Stimulated activated naive CD8-positive, alpha-beta T cell treated with anti-CD3 and anti-CD28 coated beads, Interleukin-15, Interleukin-2, amounts not matched to agents 100 ng/mL and 50 ng/mL, for 24 hours (primary cell): Measurements from ENCODE around the gene ITPRID1.

ENCODE experiments used
- H3K27ac Mint-ChIP-seq: one replicate; pipeline ENCODE4 v1.8.0; 2021; ENCODE audit warnings: mild to moderate bottlenecking, mixed read lengths
- H3K27me3 Mint-ChIP-seq: one replicate; pipeline ENCODE4 v1.8.0; 2021; ENCODE audit warnings: mixed read lengths
- H3K36me3 Mint-ChIP-seq: one replicate; pipeline ENCODE4 v1.8.0; 2021; ENCODE audit warnings: low read depth, mixed read lengths
- H3K4me1 Mint-ChIP-seq: one replicate; pipeline ENCODE4 v1.8.0; 2021; ENCODE audit warnings: low read depth, mixed read lengths
- H3K4me3 Mint-ChIP-seq: one replicate; pipeline ENCODE4 v1.8.0; 2021; ENCODE audit warnings: mild to moderate bottlenecking, mixed read lengths
- H3K9me3 Mint-ChIP-seq: one replicate; pipeline ENCODE4 v1.8.0; 2021; ENCODE audit warnings: mixed read lengths

ITPRID1 gene

DNA sequence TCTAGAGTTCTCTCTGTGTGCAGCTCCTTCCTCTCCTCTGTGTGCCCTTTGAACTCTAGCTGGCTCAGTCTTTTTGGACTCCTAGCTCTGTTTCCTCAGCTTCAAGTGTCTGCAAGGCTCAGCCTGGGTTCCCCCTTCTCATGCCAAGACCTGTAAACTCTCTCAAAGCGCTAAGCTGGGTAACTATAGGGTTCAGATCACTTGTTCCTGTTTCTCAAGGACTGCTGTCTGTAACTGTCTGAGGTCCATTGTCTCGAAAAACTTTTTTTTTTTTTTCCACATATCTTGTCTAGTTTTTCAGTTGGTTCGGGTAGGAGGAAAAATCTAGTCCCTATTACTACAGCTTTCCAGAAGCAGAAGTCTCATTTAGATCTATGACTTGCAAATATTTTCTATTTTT is 126.5 kb downstream of the ITPRID1 start:
- Mint-ChIP-seq H3K36me3 (no peaks in the 10 kb centered on the region), H3K27me3 (no peaks in the 10 kb centered on the region), H3K27ac (no peak overlapping the region), H3K4me3 (no peak overlapping the region), H3K9me3 (no peaks in the 10 kb centered on the region), H3K4me1 (no peaks in the 10 kb centered on the region)

DNA sequence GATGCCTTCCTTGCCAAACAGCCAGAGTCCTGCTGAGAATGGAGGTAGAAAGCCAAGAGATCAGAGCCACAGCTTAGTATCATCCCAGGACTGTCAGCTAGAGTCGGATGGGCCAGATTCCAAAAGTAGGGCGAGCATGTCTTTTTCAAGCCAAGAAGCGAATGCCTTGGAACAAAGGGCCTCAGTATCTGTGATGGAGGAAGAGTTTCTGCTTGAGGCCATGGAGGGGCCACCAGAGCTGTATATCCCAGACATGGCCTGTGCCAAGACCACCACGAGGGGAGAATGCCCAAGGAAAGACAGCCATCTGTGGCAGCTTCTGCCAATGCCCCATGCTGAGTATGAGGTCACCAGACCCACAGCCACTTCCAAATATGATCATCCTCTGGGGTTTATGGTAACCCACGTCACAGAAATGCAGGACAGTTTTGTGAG is 128.8 kb downstream of the ITPRID1 start:
- Mint-ChIP-seq H3K4me3 (no peak overlapping the region), H3K27ac (no peak overlapping the region), H3K27me3 (no peaks in the 10 kb centered on the region), H3K36me3 (no peaks in the 10 kb centered on the region), H3K4me1 (no peaks in the 10 kb centered on the region), H3K9me3 (no peaks in the 10 kb centered on the region)

DNA sequence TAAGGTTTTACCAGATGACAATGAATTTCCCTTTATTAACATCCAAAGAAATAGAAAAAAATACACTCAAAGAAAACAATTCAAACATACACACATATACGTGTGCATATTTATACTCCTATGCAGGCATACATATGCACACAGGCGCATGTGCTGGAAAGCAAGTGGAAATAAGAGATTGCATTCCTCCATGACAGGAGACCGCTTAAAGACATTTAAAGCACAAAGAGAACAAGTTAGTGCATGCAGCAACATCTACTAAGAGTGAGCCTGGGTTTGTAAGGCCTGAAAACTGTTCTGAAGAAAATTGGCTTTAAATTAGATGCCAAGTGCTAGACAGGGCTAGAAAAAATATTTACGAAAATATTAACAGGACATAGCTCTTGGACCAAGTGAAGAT is 133.1 kb downstream of the ITPRID1 start:
- Mint-ChIP-seq H3K4me3 (no peak overlapping the region), H3K27me3 (no peaks in the 10 kb centered on the region), H3K36me3 (no peaks in the 10 kb centered on the region), H3K27ac (no peak overlapping the region), H3K9me3 (no peaks in the 10 kb centered on the region), H3K4me1 (no peaks in the 10 kb centered on the region)

DNA sequence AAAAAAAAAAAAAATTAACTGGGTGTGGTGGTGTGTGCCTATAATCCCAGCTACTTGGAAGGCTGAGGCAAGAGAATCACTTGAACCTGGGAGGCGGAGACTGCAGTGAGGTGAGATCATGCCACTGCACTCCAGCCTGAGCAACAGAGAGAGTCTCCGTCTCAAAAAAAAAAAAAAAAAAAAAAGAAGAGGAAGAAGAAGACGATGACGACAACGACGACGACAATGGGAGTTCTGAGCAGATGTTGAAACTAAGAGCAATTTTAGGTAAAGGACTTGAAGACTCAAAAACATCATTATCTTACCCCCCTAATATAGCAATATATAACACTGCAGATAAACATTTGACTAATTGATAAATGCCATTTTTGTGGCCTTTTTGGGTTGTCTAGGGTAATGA is 133.6 kb downstream of the ITPRID1 start:
- H3K36me3 Mint-ChIP-seq, result no peaks in the 10 kb centered on the region
- no peak overlapping the region for H3K27ac Mint-ChIP-seq
- H3K9me3 Mint-ChIP-seq, result no peaks in the 10 kb centered on the region
- H3K4me1 Mint-ChIP-seq, result no peaks in the 10 kb centered on the region
- H3K27me3 Mint-ChIP-seq, result no peaks in the 10 kb centered on the region
- H3K4me3 Mint-ChIP-seq, result no peak overlapping the region

DNA sequence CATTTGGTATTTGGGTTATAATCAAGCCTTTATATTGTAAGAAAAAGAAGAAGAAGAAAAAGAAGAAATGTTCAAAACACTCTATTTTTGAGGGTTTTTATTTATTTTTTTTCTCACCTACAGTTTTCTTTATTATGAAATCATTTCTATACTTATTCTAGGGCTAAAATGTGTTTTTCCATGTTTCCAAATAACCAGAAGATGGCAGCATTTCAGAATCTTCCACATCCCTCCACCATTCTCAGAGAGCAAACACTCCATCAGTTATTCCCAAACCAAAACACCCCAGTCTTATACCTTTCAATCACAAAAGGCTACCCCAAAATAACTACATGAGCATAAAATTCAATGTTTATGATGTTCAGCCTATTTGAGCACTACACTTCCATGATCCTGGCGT is 134.4 kb downstream of the ITPRID1 start:
- Mint-ChIP-seq H3K27me3 (no peaks in the 10 kb centered on the region), H3K36me3 (no peaks in the 10 kb centered on the region), H3K9me3 (no peaks in the 10 kb centered on the region), H3K4me1 (no peaks in the 10 kb centered on the region), H3K27ac (no peak overlapping the region), H3K4me3 (no peak overlapping the region)

DNA sequence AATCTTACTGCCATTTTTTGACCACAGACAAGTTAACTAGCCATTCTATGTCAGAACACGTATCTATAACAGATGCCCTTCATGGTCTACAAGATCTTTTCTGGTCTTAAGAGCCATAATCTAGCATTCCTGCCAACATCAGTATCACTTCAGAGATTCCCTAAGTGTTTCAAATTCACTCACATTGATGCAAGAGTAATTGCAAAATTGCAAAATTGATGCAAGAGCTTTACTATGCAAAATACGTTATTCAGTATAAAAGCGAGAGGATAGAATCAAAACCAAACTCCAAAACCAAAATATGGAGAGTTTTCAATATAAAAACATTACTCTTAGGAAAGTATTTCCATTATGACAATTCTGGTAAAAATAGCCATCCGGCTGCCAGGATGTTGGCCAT is 135.0 kb downstream of the ITPRID1 start:
- H3K27ac Mint-ChIP-seq, result no peak overlapping the region
- no peak overlapping the region for H3K4me3 Mint-ChIP-seq
- no peaks in the 10 kb centered on the region for H3K9me3 Mint-ChIP-seq
- H3K4me1 Mint-ChIP-seq, result no peaks in the 10 kb centered on the region
- no peaks in the 10 kb centered on the region for H3K27me3 Mint-ChIP-seq
- H3K36me3 Mint-ChIP-seq, result no peaks in the 10 kb centered on the region

DNA sequence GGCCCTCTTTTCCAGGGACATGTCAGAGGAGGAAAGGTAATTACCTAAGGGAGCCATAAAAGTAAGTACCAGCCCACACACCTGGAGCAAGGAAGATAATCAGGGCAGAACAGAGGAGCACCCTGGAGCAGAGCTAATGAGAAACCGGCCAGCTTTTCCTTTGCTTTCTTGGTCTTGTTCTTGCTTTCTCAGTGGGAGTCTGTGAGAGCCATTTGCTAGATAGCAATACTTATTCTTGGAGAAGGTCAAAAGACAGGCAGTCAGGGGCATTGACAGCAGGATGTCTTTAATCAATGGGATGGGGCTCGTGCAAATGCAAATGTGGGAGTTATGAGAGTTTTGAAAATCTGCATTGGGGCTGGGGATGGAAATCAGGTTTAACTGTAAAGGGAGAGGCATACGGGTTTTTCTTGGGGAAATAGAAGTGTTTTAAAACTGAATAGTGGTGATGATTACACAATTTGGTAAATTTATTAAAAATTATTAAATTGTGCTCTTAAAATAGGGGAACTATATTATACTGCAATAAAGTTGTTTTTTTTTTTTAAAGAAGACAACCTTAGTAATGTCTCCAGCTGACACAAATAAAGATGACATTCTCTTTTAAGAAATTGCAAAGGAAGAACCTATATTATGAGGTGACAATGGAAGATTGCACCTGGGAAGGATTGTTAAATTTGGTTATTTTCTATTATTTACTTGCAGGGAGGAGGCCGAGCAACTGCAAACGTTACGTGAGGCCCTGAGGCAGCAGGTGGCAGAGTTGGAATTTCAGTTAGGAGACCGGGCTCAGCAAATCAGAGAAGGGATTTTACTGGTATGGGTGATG is 137.6 kb downstream of the ITPRID1 start:
- H3K36me3 Mint-ChIP-seq, result no peaks in the 10 kb centered on the region
- no peaks in the 10 kb centered on the region for H3K4me1 Mint-ChIP-seq
- H3K9me3 Mint-ChIP-seq, result peaks cover 5% of the 10 kb centered on the region
- H3K27ac Mint-ChIP-seq, result no peak overlapping the region
- no peak overlapping the region for H3K4me3 Mint-ChIP-seq
- no peaks in the 10 kb centered on the region for H3K27me3 Mint-ChIP-seq

DNA sequence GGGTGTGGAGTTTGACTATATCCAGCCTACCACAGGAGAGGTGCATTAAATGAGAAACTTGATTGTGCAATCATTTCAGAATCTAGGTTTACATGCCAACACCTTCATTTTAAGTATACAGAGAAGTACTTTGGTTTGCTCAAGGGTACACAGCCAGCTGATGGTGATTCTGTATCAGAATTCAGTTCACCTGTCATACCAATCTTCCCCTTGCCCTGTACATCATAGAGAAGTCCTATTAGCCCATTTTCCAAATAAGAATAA is 138.1 kb downstream of the ITPRID1 start:
- Mint-ChIP-seq H3K9me3 (peaks cover 5% of the 10 kb centered on the region), H3K4me1 (no peaks in the 10 kb centered on the region), H3K27ac (no peak overlapping the region), H3K4me3 (no peak overlapping the region), H3K27me3 (no peaks in the 10 kb centered on the region), H3K36me3 (no peaks in the 10 kb centered on the region)

DNA sequence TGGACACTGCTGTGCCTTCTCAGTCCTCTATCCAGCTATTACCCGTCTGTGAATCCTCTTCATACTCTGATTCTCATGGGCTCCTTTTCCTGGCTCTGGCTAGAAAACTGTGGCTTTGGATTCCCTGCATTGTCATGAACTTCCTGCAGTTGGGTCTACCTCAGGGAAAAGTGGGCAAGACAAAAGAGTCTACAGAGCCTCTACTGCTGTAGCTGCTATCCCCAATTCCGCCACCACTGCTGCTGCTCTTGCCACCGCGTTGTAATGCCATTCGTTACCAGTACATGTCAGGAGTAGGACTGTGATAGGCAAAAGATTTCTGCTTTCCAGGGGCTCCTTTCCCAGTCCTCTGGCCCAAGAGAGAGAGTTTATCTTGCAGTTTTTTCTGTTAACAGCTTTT is 149.2 kb downstream of the ITPRID1 start:
- Mint-ChIP-seq H3K36me3 (no peaks in the 10 kb centered on the region), H3K9me3 (peaks cover 9% of the 10 kb centered on the region), H3K4me3 (no peak overlapping the region), H3K27ac (no peak overlapping the region), H3K4me1 (no peaks in the 10 kb centered on the region), H3K27me3 (no peaks in the 10 kb centered on the region)

DNA sequence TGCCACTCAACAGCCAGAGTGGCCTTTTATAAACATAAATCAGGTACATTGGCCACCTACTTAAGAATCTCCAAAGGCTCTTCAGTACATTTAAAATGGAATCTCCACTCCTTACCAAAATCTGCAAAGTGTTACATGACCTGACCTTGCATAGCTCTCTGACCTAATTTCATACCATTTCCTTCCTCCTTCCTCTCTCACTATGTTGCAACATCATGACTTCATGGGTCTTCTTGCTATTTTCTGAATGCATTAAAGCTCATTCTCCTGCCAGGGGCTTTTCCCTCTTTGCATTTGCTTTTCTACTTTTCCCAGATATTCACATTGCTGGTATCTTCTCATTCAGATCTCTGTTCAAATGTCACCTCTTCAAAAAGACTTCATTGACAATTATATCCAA is 151.0 kb downstream of the ITPRID1 start:
- Mint-ChIP-seq H3K27ac (no peak overlapping the region), H3K27me3 (no peaks in the 10 kb centered on the region), H3K4me1 (no peaks in the 10 kb centered on the region), H3K36me3 (no peaks in the 10 kb centered on the region), H3K4me3 (no peak overlapping the region), H3K9me3 (peaks cover 9% of the 10 kb centered on the region)

DNA sequence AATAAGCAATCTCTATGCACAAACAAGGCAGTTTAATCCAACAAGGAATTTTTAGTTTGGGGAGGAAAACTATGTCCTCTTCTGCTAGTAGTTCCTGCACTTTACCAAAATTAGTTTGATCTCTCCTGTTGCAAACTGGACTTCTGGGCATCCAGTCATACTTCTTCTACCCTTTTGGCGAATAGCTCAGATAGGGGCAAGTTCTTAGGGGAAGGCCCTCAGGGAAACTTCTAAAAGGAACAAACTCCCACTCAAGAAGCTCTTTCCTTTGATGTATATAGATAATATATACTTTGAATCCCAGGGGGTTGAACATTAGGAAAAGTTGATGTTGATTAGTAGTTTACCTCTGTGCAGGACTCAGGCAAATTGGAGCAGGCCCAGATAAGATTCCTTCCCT is 151.7 kb downstream of the ITPRID1 start:
- Mint-ChIP-seq H3K27me3 (no peaks in the 10 kb centered on the region), H3K4me3 (no peak overlapping the region), H3K9me3 (peaks cover 8% of the 10 kb centered on the region), H3K27ac (no peak overlapping the region), H3K4me1 (no peaks in the 10 kb centered on the region), H3K36me3 (no peaks in the 10 kb centered on the region)

DNA sequence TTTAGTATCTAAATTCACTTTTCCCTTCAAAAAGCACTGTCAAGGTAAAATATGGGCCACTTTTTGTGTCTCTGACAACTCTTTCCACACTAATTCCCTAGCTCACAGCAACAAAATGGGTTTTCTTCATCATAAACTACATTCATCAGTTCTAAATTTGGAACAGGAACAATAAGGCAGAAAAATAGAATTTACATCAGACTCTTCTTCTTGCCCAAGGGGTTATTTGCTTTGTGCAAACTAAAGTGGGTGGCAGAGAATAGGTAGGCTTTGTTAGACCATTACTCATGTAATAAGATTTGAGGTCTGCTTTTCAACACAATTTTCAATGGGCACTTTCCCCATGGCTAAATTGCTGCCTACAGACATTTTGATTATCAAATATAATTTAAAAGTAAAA is 155.6 kb downstream of the ITPRID1 start:
- H3K4me1 Mint-ChIP-seq, result no peaks in the 10 kb centered on the region
- H3K27ac Mint-ChIP-seq, result no peak overlapping the region
- H3K36me3 Mint-ChIP-seq, result no peaks in the 10 kb centered on the region
- peaks cover 3% of the 10 kb centered on the region for H3K27me3 Mint-ChIP-seq
- no peak overlapping the region for H3K4me3 Mint-ChIP-seq
- no peaks in the 10 kb centered on the region for H3K9me3 Mint-ChIP-seq

DNA sequence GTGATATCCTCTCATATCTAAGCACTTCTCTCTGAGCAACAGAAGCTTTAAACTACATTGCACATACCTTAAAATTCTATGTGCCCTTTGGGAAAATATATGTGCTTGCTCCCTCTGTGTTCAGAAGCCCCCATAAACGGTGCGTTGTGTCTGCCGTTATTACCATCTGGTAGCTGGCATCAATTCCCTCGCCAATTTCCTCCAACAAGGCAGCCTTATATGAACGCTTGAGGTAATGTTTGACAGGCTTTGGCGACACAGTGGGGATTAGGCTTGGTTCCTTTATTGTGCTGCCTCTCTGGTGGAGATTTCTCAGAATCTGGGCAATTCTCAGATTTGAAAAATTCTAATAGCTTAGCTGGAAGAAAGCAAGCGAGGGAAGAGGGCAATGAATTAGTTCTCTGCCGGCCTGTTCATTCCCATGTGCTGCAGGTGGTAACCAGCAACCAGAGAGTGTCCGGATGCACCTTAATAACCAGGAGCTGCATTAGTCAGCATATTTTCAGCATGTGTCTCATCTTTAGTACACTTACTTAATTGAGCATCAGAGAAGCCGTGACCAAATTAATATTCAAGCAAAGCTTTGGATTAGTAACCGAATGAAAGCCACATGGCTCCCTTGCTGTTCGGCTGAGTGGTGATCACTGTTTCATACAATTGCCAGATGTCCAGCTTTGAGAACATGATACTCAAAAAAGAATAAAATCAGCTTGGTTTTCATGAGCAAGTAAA is 165.8 kb downstream of the ITPRID1 start:
- Mint-ChIP-seq H3K27ac (no peak overlapping the region), H3K36me3 (no peaks in the 10 kb centered on the region), H3K27me3 (no peaks in the 10 kb centered on the region), H3K9me3 (peaks cover 5% of the 10 kb centered on the region), H3K4me3 (no peak overlapping the region), H3K4me1 (no peaks in the 10 kb centered on the region)

DNA sequence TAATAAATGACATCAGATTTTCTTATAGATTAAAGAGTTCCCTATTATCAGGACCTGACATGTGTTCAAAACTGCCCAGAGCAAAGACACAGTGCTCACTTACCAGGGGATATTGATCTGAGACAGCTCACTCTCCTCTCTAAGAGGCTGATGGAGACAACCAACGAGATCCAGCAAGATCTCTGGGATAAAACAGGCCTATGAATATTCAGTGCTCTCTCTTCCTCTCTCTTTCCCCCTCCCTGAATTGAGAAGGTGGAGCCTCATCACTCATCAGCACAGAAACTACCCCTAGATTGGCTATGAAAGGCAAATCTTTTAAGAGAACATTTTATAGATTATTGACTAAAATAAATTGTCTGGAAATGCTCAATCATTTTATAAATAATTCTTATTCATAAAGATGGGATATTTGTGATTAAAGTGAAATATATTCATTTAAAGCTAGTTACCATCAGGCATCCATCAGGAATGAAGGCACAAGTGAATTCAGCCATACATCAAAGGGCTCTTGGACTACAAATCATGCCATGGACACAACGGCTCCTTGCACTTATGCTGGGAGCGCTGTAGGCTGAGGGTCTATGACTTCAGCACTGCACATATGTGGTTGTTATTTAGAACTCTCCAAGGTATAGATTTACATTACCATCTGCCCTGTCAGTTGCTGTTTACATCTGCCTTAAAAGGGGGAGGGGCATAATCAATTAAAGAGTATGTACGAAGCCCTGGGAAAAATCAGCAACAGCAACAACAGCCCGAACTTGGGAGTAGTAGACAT is 169.7 kb downstream of the ITPRID1 start:
- H3K4me1 Mint-ChIP-seq, result no peaks in the 10 kb centered on the region
- no peaks in the 10 kb centered on the region for H3K36me3 Mint-ChIP-seq
- H3K9me3 Mint-ChIP-seq, result peaks cover 8% of the 10 kb centered on the region
- H3K4me3 Mint-ChIP-seq, result no peak overlapping the region
- H3K27ac Mint-ChIP-seq, result no peak overlapping the region
- no peaks in the 10 kb centered on the region for H3K27me3 Mint-ChIP-seq

DNA sequence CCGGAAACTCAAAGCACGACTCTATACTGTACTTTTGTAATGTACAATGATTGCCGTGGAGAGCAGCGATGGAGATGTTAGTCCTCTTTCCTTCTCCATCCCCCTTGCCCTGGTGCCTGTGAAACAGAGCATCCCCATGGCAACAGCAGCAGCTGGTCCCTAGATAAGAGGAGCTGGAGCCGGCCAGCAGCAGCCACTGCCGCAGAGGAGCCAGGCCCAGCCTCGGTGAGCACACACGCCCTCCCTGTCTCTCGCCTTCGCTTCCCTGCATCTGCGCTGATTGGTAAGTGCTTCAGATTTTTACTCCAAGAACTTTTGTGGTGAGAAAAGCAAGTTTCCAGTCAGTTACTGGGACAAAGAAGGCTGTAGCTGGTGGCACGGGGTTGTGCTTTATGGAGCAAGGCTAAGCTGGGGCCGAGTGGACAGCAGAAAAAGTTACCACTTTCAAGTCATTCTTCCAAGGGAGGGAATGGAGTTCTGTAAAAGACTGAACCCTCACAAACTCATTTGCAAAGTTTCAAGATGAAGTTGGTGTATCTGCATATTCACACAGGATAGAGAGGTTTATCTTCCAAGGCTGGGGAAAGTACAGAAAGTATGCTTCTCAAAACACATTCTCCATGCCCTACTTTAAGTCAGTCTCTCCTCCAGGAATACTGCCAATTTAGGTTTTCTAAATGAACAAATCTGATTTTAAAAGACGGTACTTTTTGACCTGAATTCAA is 173.3 kb downstream of the ITPRID1 start, which contains the start of gene PPP1R17:
Gene PPP1R17, plus strand, starts transcription at position 192 of the 725 bp plus-strand sequence. CDS start 5,227 bp downstream, outside the sequence.
- Mint-ChIP-seq H3K27ac (no peak within 1 kb of the TSS), H3K27me3 (no peaks in the 10 kb centered on the region), H3K36me3 (no peaks in the 10 kb centered on the region), H3K4me3 (no peak within 1 kb of the TSS), H3K9me3 (peaks cover 4% of the 10 kb centered on the region), H3K4me1 (no peaks in the 10 kb centered on the region)
